GM21737 (cell line): Measurements from ENCODE around the gene SH3RF2.
"Not testable (repeated sequence)": the region's sequence is repeated elsewhere in the genome, so short reads cannot be mapped to it uniquely, and the experiment has no call there.

Source experiments
- ATAC-seq: cut with Tn5 transposase; IDR thresholded peaks from one replicate; pipeline ENCODE4 v1.9.1; 2021; ENCODE audit warnings: mild to moderate bottlenecking, moderate library complexity; ENCODE audit not compliant: unreplicated experiment

SH3RF2 gene

DNA sequence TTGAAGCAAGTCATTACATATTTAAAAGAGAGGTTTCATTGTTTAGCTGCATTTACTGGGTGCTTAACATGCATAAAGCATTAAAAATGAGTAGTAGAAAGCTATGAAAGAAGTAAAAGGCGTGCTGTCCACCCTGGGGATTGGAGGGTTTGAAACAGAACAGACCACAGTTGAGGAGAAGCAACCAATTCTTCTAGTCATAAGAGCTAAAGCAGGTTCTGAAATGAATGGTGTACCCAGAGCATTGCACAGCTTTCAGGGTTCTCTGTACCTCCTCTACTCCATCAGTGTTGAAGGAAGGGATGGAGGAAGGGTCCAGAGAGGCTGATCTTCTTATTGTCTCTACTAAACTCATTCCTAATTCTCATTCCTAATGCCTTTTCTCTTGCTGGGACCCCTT, 68.9 kb downstream of the SH3RF2 start:
- ATAC-seq: no peak

DNA sequence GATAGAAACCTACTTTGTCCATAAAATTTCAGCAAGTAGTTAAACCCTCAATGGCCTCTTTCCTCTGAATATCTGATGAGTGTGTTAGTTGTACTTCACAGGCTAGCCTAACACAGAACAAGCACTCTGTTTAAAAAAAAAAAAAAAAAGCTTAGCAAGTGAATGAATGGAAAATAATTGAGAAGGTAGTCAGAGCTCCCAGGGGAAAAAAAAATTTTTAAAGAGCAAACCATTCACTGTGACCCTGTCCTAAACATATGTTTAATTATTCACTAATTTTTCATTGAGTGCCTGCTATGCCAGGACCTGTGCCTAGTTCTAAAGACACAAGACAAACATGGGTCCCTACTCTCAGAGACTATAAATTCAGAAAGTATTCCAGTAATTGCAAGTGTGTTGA, 69.3 kb downstream of the SH3RF2 start:
- no peak for ATAC-seq

DNA sequence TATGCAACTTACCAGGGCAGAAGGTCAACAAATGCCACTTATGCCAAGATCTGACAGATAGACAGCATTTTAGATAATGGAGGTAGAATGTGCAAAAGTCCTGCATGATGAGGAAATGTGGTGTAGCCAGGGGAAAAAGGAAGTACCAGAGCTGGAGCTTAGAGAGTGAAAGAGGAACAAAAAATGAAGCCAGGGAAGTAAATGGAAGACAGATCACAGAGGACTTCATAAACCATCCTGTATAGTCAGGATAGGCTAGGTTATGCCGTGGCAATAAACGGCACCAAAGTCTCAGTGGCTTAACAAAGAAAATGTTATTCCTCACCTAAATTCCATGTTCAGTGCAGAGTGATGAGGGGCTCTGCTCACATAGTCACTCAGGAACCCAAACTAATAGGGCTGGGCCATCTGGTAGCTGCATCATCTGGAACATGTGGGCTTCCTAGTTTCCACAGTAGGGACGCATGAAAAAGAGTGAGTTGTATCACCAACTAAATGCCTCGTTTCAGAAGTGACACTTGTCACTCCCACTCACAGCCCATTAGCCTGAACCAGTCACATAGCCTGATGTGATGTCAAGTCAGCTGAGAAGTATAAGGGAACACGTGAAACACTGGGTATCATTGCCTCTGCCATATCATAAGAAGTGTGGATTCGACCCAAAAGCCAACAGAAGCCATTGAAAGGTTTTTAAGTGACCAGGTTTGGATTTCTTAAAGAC, 70.3 kb downstream of the SH3RF2 start:
- no peak for ATAC-seq

DNA sequence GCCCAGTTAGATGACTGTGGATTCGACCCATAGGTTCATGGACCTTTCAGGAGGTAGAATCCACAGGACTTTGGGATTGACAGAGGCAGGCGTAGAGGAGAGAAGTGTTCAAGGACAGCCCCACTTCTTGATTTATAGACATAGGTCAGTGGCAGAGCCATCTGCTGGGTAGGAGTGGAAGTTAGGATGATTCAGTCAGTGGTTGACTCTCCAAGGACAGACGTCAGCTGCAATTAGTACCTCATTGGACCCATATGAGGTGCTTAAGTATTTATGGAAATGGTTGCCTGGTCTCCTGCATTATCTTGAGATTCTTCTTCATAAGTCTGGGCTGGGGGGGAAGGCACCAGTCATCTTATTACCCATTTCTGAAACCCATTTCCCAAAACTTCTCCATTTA, 70.9 kb downstream of the SH3RF2 start:
- no peak for ATAC-seq

DNA sequence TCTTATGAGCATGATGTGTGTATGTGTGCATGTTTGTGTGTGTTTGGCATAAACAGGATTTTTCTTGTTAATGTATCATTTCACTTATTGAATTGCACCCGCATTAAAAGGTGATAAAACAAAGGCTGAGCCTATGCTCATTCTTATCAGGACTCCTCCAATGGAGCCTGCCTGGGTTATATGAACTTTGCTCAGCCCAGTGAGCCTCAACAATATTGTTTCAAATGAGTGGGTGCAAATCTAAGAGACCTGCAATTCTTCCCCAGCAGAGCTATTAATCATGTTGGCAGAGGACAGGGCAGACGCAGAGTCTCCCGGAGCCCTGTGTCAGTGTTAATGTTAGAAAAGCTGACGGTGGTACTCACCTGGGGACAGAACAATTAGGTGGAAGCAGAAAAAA, 71.6 kb downstream of the SH3RF2 start:
- no peak for ATAC-seq

DNA sequence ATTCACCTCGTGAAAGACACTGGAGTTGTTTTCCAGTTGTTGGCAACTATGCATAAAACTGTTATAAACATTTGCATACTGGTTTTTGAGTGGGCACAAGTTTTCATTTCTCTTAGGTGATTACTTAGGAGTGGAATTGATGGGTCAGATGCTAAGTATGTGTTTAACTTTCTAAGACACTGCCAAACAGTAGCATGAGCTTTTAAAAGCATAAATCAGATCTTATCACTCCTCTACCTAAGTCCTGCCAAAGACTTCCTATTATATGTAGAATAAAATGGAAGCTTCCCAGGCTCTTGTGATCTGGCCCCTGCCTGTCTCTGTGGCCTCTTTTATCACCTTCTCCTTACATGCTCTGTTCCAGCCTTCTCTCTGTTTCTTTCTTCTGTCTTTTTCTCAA, 72.6 kb downstream of the SH3RF2 start:
- ATAC-seq: no peak

DNA sequence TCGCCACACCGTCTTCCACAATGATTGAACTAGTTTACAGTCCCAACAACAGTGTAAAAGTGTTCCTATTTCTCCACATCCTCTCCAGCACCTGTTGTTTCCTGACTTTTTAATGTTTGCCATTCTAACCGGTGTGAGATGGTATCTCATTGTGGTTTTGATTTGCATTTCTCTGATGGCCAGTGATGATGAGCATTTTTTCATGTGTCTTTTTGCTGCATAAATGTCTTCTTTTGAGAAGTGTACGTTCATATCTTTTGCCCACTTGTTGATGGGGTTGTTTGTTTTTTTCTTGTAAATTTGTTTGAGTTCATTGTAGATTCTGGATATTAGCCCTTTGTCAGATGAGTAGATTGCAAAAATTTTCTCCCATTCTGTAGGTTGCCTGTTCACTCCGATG, 74.1 kb downstream of the SH3RF2 start:
- not testable (repeated sequence) for ATAC-seq

DNA sequence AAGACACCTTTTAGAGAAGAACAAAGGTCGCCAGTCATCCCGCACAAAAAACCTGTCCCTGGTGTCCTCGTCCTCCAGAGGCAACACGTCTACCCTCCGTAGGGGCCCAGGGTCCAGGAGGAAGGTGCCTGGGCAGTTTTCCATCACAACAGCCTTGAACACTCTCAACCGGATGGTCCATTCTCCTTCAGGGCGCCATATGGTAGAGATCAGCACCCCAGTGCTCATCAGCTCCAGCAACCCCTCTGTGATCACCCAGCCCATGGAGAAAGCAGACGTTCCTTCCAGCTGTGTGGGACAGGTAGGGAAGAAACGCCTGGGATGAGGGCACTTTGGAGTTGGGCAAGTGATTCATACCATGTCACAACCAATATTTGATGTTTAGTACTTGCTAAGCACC, 77.4 kb downstream of the SH3RF2 start:
- no peak for ATAC-seq

DNA sequence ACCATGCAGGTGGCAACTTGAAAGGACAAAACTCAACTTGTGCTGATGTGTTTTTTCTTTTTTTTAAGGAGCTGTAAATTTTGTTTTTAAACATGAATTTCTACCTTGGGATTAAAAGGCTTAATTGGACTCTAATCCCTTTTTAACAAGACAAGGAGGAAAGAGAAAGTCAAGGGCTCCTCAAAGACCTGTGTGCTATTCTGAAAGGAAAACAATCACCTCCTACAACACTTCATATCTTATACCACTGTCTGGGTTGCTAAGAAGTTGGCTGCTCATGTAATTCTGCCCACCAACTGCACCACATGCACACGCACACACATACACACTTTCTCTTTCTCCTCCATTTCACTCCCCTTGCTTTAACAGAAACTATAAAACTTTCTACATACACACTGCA, 78.6 kb downstream of the SH3RF2 start:
- no peak for ATAC-seq

DNA sequence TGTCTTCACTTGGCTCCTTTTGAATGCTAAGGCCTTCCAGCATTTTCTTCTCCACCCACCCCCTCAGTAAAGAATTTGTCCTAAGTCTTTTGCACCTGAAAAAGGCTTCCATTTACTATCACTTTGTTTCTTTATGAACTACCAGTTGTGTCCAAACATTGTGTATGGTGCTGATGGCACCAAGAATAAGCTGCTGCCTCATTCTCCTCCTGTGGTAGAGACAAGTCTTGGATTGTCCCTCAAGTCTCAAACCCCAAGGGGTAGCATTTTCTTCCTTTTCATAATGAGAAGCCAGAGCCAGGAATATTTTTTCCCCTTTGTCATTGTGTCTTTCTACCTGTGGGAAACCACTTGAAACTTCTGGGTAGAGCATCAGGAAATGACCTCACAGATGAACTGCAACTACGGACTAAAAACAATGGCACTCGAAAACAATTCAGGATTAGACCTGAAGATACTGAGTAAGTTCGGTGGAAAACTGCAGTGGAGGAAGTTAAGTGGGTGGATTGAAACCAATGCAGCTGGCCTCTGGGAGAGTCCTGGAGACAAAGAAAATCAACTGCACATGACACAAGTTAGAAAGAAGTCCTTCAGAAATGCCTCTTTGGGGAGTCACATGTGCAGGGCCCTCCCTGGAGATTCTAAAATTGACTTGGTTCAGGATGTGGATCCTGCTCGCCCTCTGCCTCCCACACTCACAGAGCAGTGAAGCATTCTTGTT, 80.5 kb downstream of the SH3RF2 start:
- ATAC-seq: no peak

DNA sequence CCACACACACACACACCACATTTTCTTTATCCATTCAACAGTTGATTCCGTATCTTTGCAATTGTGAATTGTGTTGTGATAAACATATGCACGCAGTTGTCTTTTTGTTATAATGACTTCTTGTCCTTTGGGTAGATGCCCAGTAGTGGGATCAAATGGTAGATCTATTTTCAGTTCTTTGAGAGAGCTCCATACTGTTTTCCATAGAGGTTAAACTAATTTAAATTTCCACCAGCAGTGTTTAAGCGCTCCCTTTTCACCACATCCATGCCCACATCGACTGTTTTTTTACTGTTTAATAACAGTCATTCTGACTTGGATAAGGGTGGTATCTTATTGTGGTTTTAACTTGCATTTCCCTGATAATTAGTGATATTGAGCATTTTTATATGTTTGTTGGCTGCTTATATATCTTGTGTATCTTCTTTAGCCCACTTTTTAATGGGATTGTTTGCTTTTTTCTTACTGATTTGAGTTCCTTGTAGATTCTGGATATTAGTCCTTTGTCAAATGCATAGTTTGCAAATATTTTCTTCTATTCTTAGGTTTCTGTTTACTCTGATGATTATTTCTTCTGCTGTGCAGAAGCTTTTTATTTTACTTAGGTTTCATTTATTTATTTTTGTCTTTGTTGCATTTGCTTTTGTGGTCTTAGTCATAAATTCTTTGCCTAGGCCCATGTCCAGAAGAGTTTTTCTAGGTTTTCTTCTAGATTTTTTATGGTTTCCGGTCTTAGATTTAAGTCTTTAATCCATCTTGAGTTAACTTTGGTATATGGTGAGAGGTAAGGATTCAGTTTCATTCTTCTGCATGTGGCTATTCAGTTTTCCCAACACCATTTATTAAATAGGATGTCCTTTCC, 82.4 kb downstream of the SH3RF2 start:
- no peak for ATAC-seq

DNA sequence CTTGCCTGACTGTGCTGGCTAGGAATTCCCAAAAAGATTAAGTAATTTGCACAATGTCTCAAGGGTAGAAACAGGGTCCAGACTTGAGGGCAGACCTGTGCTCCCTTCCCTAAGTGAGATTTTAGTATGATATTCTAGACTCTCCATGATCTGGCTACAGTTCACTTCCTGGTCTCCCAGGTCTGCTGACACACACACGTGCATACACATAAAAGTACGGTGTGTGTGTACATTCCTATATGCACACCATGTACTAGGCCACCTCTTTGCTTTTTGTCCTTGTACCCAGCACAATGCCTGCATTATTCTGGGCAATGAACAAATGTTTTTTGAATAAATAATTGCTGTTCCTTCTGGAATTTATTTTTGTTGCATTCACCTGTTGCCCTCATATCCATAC, 83.7 kb downstream of the SH3RF2 start:
- ATAC-seq: no peak

DNA sequence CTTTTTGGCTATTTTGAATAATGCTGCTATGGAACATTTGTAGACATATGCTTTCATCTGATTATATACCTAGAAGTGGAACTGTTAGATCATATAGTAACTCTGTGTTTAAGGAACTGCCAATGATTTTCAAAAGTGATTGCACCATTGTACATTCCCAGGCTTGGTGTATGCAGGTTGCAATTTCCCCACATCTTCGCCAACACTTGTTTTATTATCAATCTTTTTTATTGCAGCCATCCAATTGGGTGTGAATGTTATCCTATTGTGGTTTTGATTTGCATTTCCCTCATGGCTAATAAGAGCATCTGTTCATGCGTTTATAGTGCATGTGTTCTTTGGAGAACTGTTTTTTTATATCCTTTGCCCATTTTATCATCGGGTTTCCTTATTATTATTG, 87.7 kb downstream of the SH3RF2 start:
- no peak for ATAC-seq

DNA sequence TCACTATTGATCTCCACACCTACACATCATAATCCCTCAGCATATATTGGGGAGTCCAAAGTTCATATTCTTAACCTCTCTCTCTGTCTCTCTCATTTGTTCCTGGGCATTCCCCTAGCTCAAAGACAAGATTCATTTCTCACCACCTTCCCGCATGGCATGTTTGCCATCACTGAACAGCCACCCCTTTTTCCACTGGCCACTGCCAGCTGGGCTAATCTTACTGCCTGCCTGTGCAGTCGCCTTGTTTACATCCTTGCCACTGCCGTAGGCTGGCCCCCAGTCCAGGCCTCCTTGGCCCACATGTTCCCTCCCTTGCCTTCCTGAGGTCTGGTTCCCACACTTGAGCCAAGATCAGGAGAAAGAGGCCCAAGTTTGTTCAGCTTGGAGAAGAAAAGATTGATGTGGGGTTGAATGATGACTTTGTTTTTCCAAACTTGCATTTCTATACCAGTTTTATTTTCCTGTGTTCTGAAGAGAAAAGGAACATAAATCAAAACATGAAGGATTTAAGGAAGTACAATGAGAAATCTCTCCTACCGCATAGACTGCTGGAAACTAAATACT, 88.8 kb downstream of the SH3RF2 start:
- ATAC-seq: no peak

DNA sequence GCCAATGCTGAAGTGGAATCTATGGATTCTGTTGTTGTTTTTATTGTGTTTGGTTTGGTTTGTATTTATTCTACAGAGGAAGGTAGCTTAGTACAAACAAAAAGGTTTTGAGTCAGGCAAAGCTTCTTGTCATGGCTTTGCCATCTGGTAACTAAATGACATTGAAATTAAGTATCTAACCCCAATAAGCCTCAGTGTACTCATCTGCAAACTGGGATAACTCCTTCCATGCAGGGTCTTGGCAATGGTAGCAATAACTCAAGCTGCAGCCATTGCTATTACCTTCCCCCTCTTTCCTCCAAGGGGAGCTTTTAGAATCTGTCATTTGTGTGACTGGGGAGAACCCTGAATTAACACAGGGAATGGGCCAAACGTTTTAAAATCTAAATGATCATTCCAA, 89.3 kb downstream of the SH3RF2 start:
- no peak for ATAC-seq

DNA sequence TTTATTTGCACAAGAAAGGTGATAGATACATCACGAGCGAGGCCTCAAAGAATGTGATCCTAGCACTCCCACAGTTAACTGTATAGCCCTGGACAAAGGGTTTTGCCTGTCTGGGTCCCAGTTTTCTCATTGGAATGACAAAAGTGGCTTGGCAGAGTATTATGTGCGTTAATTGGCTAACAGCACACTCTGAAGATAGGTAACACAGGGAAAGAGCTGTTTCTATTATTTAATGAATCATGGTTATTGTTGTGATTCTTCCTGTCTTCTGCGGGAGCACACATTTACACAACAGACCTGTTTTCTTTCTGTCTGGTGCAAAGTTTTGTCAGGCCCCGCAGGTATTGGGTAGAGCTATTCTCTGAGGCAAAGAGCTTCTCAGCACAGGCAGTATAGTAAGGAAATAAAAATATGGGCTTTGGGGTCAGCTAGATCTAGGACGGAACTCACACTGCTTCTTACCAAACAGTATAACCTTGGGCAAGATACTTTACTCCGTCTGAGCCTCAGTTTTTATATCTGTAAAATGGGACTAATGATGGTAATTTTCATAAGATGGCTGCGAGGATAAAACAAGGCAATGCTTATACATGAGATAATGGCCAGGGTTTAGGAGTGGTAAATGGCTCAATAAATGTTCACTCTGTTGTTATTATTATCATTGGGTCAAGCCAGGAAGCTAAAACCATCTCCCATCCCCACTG, 90.1 kb downstream of the SH3RF2 start:
- ATAC-seq: no peak

DNA sequence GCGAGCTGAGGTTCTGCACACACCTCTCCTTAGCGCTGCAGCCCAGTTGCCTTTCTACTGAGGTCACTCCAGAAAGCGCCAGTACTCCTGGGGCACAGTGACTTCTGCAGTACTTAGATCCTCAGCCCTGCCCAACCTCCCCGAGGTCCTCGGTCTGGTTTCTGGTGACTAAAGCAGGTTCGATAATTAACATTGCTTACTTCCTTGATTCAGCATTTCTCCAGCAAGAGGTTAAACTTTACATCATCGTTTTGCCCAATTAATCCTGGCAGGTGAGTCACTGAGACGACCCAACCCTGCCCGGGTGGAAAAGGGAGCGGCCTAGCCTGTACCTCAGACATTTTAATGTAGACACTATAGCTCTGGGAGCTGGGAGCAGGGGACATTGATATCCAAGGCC, 91.4 kb downstream of the SH3RF2 start:
- no peak for ATAC-seq

DNA sequence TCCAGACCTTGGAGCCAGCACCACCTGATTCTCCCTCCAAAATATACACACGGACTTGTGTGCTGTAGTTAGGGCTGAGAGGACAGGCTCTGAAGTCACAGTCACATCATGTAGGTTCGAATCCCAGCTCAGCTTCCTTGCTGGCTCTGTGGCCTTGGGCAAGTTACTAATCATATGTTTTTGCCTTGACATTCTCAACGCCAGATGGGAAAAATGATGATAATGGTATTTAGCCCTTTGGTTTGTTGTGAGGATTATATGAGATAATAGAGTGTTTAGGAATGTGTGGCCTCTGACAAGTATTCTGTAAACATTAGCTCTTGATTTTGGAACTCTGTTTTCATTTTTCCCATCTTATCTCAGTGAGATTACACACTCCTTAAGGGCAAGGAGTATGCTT, 96.5 kb downstream of the SH3RF2 start:
- no peak for ATAC-seq

DNA sequence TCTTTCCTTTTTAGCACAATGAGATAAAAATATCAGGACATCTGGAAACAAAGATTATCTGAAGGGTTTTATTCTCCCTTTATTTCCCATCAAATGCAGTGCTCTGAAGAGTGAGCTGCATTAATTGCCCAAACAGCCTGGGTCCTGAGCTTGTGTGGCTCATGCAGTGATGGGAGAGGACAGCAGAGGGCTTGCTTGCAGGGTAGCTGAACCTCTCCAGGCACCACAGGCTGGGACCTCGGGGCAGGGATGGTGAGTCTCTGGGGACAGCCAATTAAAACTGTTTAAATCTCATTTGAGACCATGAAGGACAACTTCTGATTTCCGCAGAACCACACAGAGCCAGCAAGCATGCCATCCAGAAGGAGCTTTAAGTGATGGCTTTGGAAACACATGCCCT, 97.7 kb downstream of the SH3RF2 start:
- no peak for ATAC-seq

DNA sequence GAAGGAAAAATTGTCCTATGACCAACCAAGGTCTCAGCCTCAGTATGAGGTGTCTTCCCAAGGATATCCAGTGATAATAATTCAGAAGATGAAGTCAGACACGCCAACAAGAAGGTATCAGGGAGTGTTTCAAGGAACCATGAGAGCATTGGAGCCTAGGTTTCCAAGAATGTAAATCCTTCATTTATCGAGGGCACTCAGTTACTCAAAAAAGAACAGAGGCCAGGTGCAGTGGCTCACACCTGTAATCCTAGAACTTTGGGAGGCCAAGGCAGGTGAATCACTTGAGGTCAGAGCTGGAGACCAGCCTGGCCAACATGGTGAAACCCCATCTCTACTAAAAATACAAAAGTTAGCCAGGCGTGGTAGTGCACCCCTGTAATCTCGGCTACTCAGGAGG, 98.2 kb downstream of the SH3RF2 start:
- ATAC-seq: no peak

DNA sequence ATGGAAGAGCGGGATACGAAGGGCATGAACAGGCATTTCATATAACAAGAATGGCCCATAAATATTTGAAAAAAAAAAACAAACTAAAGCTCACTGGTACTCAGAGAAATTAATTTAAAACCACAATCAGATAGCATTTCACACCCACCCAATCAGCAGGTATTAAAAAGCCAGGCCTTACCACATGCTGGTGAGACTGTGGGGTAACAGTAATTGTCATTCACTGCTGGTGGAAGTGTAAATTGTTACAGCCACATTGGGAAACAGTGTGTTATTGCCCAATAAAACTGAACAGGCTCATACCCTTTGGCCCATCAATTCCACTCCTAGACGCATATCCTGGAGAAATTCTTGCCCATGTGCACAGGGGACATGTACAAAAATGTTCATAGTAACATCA, 103.0 kb downstream of the SH3RF2 start:
- ATAC-seq: no peak
